Measurements from ENCODE around the gene SP3. TPM values are rescaled to one million over a fixed set of nuclear protein-coding genes. Genes with fewer than 3 reads are reported as not detected.
A peak's percentile ranks its signal among the peaks of the same experiment; 100 is the strongest.

SP3 gene
- total RNA-seq, 1 donor from 2014 or later = 210 TPM

DNA sequence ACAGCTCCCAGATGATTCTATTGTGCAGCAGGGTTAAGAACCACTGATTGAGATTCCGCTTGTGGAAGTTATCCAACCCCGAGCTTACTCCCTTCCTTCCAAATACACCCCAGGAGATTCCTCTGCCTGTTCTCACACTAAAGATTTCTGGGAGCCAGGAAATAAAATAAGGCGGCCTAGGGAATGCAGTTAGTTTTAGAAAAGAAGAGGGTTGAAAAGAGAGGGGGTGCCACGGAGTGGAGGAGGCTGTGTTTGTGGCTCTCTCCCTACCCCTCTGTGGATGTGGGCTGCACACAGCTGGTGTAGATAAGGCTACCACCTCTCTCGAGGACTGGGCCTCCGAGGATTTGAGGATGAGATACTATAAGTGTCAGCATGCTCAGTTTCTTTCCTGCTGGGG lies 25.1 kb upstream of the SP3 start:
- H3K27ac Mint-ChIP-seq = peak overlapping the region; percentile 52
- peaks cover 20% of the 10 kb centered on the region for H3K4me1 Mint-ChIP-seq
- no peak for DNase-seq (ENCODE audit: low spot score)
- no peak overlapping the region for H3K4me3 Mint-ChIP-seq
- Histone ChIP-seq H3K4me2 (no peak overlapping the region), H3K4me3 (no peak overlapping the region), H2AFZ (replicated peaks) (peak overlapping the region; percentile 52), H3K79me2 (ENCODE audit: low read depth) (no peaks in the 10 kb centered on the region), H3K27me3 (no peaks in the 10 kb centered on the region), H3K9ac (no peak overlapping the region), H3K4me1 (peaks cover 12% of the 10 kb centered on the region), H4K20me1 (ENCODE audit: low read depth) (no peaks in the 10 kb centered on the region), H3K36me3 (no peaks in the 10 kb centered on the region), H3F3A (ENCODE audit: low read depth) (no peaks in the 10 kb centered on the region), H3K27ac (no peak overlapping the region), H3K9me3 (ENCODE audit: low read depth) (no peaks in the 10 kb centered on the region)
- no peaks in the 10 kb centered on the region for H3K9me3 Mint-ChIP-seq
- TF ChIP-seq EZH2 (IDR thresholded peaks at IDR 0.05) (no peak), EZH2phosphoT487 (IDR thresholded peaks at IDR 0.05) (no peak)
- TF ChIP-seq, protein P1, sequence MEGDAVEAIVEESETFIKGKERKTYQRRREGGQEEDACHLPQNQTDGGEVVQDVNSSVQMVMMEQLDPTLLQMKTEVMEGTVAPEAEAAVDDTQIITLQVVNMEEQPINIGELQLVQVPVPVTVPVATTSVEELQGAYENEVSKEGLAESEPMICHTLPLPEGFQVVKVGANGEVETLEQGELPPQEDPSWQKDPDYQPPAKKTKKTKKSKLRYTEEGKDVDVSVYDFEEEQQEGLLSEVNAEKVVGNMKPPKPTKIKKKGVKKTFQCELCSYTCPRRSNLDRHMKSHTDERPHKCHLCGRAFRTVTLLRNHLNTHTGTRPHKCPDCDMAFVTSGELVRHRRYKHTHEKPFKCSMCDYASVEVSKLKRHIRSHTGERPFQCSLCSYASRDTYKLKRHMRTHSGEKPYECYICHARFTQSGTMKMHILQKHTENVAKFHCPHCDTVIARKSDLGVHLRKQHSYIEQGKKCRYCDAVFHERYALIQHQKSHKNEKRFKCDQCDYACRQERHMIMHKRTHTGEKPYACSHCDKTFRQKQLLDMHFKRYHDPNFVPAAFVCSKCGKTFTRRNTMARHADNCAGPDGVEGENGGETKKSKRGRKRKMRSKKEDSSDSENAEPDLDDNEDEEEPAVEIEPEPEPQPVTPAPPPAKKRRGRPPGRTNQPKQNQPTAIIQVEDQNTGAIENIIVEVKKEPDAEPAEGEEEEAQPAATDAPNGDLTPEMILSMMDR (IDR thresholded peaks at IDR 0.05) = no peak
- peaks cover 2% of the 10 kb centered on the region for H3K27me3 Mint-ChIP-seq (ENCODE audit: insufficient read depth, low read depth)
- H3K36me3 Mint-ChIP-seq = no peaks in the 10 kb centered on the region

DNA sequence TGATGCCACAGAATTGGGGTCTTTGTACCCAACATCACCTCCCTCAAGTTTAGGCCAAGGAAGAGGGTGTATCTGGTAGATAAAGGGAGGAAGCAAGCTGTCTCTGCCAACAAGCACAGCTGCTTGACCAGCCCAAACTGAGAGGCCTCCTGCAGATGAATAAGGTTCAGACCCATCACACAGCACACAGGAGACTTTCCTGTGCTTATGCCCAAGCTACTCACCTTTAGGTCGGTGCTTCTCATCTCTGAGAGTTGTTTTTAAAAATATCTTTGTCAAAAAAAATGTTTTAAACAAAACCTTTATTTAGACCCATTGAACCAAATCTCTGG lies 24.7 kb upstream of the SP3 start:
- Mint-ChIP-seq H3K9me3 (no peaks in the 10 kb centered on the region), H3K27me3 (ENCODE audit: insufficient read depth, low read depth) (peaks cover 2% of the 10 kb centered on the region), H3K27ac (no peak overlapping the region), H3K4me3 (no peak overlapping the region), H3K36me3 (no peaks in the 10 kb centered on the region), H3K4me1 (peaks cover 20% of the 10 kb centered on the region)
- Histone ChIP-seq H2AFZ (replicated peaks) (peak overlapping the region; percentile 52), H3K4me1 (peaks cover 12% of the 10 kb centered on the region), H3K4me3 (no peak overlapping the region), H3K9me3 (ENCODE audit: low read depth) (no peaks in the 10 kb centered on the region), H3F3A (ENCODE audit: low read depth) (no peaks in the 10 kb centered on the region), H3K27ac (no peak overlapping the region), H3K4me2 (no peak overlapping the region), H3K79me2 (ENCODE audit: low read depth) (no peaks in the 10 kb centered on the region), H3K9ac (no peak overlapping the region), H4K20me1 (ENCODE audit: low read depth) (no peaks in the 10 kb centered on the region), H3K27me3 (no peaks in the 10 kb centered on the region), H3K36me3 (no peaks in the 10 kb centered on the region)
- no peak for DNase-seq (ENCODE audit: low spot score)
- no peak for TF ChIP-seq EZH2phosphoT487 (IDR thresholded peaks at IDR 0.05)
- TF ChIP-seq, protein P1 (IDR thresholded peaks at IDR 0.05) = no peak
- no peak for TF ChIP-seq EZH2 (IDR thresholded peaks at IDR 0.05)

DNA sequence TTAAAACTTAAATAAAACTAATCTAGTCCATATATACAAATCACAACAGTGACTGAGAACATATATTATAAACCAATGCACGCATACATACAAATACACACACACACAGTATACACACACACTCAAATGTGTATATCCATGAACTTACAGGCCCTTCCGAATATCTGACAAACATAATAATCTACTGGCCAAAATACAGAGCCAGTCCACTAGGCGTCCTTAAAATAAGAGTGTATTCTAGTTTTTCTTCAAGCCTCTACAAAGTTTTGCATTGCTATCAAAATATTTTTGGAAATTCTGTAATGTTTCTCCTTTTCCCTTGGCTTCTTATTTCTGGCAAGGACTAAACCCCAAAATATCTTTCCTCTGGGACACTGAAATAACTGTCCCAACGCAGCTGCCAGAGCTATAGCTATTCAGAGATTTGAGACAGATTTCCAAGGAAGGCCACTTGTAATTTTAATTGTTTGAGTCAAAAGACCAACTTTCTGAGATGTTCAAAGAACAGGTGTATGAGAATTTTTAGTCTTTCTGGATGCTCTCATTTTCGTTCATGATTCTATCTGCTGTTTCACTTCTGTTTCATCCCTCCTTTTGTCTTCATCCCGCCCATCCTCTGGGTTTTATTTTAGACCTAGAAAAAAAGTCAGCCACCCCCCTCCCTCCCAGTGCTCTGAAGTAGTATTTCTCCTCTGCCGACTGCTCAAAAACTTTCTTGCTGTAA lies 24.1 kb upstream of the SP3 start:
- Mint-ChIP-seq H3K4me1 (peaks cover 20% of the 10 kb centered on the region), H3K27me3 (ENCODE audit: insufficient read depth, low read depth) (peaks cover 2% of the 10 kb centered on the region), H3K4me3 (no peak overlapping the region), H3K36me3 (no peaks in the 10 kb centered on the region), H3K27ac (no peak overlapping the region), H3K9me3 (no peaks in the 10 kb centered on the region)
- Histone ChIP-seq H3K27me3 (no peaks in the 10 kb centered on the region), H3K9ac (no peak overlapping the region), H3K27ac (no peak overlapping the region), H3K9me3 (ENCODE audit: low read depth) (no peaks in the 10 kb centered on the region), H3K79me2 (ENCODE audit: low read depth) (no peaks in the 10 kb centered on the region), H3F3A (ENCODE audit: low read depth) (no peaks in the 10 kb centered on the region), H2AFZ (replicated peaks) (peak overlapping the region; percentile 29), H3K36me3 (no peaks in the 10 kb centered on the region), H3K4me2 (no peak overlapping the region), H3K4me1 (peaks cover 12% of the 10 kb centered on the region), H4K20me1 (ENCODE audit: low read depth) (no peaks in the 10 kb centered on the region), H3K4me3 (no peak overlapping the region)
- TF ChIP-seq EZH2 (IDR thresholded peaks at IDR 0.05) = no peak
- TF ChIP-seq, protein P1 (IDR thresholded peaks at IDR 0.05) = no peak
- no peak for TF ChIP-seq EZH2phosphoT487 (IDR thresholded peaks at IDR 0.05)
- no peak for DNase-seq (ENCODE audit: low spot score)
